Measurements from ENCODE around the gene HBM.
"Not testable (repeated sequence)": the region's sequence is repeated elsewhere in the genome, so short reads cannot be mapped to it uniquely, and the experiment has no call there.

Gene HBM

DNA sequence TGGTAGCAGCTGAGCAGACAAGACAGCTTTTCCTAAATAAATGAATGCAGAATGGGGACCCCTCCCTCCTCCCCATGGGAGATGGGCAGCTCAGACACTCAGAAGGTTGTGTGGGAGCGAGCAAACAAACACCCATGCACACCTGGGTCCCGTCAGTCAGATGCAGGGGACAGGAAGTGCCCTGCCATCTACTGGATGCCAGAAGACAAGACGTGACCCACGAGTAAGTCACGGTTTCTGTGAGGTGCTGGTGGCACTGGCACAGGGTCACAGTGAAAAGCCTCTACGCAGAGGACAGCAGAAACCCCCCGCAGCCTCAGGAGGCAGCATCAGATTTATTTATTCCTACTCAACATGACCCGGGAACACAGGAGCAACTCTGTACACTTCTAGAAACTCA is 22.9 kb downstream of the HBM start:
- no peak for DNase-seq

DNA sequence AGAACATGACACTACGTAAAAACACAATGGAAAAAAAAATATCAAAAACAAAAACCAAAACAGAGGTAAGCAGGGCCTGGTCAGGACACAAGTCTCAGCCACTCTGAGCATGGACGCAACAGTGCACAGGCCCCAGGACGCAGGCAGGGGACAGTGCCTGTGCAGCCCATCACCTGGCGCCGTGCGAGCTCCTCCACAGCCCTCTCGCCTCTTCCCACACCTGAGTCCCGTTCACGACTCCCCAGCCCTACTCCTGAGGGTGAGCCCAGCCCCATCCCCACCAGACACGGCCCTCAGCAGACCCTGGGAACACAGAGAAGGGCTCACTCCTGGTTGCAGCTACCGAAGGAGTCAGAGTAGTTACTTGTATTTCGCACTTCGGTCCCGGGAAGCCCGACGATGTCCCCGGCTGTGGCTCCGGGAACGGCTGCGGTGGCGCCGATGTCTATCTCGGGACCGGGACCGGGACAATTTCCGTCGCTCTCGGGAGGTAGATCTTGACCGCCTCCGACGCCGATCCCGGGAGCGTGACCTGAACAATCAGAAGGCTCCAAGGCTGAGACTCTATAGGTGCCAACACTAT is 23.9 kb downstream of the HBM start:
- DNase-seq = no peak

DNA sequence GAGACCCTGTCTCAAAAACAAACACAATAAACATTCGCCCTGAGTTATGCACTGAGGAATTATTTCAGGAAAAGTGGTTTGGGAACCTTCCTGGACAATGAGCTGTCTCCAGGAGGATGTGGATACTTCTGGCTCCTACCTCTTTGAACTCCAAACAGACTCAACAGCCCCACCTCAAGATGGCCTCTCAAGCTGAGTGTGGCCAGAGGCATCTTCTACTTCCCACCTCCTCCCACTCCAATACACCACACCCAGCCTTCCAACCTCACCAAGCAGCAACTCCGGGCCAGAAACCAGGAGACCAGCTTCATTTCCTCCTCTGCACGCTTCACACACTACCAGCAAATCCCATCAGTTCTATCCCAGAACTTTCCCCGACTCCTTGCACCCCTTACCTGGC is 26.1 kb downstream of the HBM start:
- no peak for DNase-seq

DNA sequence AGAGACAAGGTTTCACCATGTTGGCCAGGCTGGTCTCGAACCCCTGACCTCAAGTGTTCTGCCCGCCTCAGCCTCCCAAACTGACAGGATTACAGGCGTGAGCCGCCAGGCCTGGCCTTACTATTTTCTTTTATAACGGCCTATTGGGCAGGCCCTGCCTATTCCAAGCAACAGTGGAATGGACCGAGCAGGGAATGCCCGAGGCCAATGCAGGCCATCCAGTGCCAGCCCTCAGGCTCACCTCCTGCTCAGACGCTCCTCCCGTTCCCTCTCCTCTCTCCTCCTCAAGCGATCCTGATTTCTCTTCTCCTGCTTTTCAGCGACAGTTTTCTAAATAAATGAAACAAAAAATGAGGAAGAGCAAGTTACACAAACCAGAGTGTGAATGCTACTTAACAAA is 26.9 kb downstream of the HBM start:
- DNase-seq = no peak

DNA sequence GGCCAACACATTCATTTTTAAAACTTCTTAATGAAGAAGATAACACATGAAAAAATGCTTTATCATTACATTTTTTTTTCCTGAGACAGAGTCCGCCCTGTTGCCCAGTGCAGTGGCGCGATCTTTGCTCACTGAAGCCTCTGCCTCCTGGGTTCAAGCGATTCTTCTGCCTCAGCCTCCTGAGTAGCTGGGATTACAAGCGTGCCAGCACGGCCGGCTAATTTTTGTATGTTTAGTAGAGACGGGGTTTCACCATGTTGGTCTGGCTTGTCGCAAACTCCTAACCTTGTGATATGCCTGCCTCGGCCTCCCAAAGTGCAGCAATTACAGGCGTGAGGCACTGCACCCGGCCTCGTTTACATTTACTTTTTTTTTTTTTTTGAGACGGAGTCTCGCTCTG is 27.7 kb downstream of the HBM start:
- DNase-seq = no peak

DNA sequence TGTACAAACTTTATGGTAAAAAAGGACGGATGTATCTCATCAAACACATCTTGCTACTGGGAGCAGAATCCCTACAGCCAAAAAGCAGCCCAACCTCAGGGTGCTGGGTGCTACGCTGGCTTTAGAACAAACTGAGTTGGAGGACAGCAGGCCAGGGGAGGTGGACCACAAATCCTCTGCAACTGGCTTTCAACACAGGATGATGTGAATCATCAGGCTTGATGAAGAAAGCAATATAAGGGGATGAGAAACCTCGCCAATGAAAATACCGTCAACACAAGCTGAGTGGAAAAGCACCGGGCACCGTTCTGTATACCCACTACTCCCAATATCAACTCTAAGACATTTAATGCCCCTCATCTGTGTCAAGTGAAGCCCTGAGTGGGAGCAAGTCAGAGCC is 28.7 kb downstream of the HBM start:
- no peak for DNase-seq

DNA sequence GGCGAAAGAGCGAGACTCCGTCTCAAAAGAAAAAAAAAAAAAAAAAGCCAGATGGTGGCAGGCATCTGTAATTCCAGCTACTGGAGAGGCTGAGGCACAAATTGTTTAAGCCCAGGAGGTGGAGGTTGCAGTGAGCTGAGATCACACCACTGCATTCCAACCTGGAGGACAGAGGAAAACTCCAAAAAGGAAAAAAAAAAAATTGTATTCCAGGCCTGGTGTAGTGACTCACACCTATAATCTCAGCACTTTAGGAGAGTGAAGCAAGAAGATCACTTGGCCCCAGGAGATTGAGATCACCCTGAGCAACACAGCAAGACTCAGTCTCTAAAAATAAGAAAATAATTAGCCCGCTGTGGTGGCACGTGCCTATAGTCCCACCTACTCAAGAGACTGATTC is 34.6 kb downstream of the HBM start:
- no peak for DNase-seq

DNA sequence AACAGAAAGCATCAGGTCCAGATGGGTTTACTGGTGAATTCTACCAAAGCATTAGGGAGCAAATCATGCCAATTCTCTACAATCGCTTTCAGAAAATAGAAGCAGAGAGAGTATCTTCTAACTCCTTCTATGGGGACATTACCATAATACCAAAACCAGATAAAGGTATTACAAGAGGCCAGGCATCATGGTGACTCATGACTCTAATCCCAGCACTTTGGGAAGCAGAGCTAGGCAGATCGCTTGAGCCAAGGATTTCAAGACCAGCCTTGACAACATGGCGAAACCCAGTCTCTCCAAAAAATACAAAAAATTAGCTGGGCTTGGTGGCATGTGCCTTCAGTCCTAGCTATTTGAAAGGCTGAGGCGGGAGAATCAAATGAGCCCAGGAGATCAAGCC is 37.5 kb downstream of the HBM start:
- DNase-seq = no peak

DNA sequence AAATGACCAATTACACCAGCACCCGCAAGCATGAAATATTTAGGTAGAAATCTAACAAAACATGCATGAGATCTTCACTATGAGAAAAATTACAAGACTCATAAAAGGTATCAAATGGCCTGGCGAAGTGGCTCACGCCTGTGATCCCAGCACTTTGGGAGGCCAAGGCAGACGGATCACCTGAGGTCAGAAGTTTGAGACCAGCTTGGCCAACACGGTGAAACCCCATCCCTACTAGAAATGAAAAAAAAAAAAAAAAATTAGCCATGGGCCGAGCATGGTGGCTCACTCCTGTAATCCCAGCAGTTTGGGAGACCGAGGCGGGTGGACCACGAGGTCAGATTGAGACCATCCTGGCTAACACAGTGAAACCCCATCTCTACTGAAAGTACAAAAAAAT is 38.3 kb downstream of the HBM start:
- DNase-seq = not testable (repeated sequence)

DNA sequence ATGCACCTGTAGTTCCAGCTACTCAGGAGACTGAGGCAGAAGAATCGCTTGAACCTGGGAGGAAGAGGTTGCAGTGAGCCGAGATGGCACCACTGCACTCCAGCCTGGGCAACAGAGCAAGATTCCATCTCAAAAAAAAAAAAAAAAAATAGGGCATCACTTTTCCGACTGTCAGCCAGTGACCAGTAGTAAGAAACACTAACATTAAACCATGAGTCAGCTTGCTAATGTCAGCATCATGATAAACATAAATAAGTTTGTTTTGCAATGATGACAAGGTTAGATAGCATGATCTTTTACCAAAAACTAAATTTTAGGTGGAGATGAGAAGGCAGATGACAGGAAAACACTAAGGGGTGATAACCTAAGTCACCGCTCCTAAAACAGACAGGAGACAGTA is 43.6 kb downstream of the HBM start:
- not testable (repeated sequence) for DNase-seq

DNA sequence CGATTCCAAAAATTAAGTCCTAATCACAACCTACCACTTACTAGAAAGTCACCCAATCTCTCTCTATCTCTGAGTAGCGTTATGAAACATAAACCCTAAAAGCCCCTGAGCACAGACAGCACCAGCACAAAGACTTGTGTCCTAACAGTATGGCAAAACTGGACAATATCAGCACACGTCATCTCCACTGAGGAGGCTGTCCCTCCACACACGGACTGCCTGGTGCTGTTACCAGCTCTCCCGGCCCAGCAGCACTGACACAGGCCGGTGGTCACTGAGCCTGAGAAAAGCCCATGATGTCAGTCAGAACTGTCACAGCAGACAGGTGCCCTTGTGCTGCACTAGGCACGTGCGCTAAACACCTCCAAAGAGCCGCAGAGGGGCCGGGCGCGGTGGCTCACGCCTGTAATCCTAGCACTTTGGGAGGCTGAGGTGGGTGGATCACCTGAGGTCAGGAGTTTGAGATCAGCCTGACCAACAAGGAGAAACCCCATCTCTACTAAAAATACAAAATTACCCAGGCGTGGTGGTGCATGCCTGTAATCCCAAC is 45.9 kb downstream of the HBM start:
- DNase-seq = not testable (repeated sequence)

DNA sequence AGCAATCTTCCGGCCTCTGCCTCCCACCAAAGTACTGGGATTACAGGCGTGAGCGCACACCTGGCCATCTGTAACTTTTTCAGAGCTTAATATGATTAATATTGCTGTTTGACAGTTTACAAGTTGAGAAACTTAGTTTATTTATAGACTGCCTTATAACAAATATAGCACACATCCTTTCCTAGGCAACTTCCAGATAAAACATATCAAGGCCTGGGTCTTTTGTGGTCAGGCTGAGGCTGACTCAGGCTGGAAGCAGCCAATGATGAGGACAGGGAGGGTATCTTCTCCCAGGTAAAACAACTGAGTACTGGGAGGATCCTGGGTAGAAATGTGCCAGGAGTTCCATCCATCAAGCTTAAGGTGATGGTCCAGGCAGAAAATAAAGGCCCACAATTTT is 47.2 kb downstream of the HBM start:
- no peak for DNase-seq

Data from activated CD8-positive, alpha-beta memory T cell treated with anti-CD3 and anti-CD28 coated beads for 24 hours (primary cell).